K562 (cell line): ENCODE measurements around the gene SLC38A11. TPM values are rescaled to one million over a fixed set of nuclear protein-coding genes. Genes with fewer than 3 reads are reported as not detected.

Experiments used
- ATAC-seq: fragments of 200-7000 bp; cut with Tn5 transposase; 3 replicates; pipeline ENCODE4 v1.9.1; 2020; ENCODE audit warnings: moderate library complexity
- BruUV-seq: library from RNA; stranded (reverse); fragments of 400-500 nt; replicated peaks from 2 replicates; lab custom pipeline; 2021; lab: Mats Ljungman, UMichigan
- CTCF ChIA-PET: fragments of 300-600 bp; formaldehyde crosslinking; extraction: SDS; loops from one replicate; lab custom pipeline; 2021; ENCODE audit warnings: low intra/inter-chr PET ratio; lab: Yijun Ruan, JAX
- POLR2A ChIA-PET: fragments of 300-600, 350-650 bp; sonication (Branson Sonifier 250); formaldehyde crosslinking; extraction: SDS; loops from one replicate; lab custom pipeline; 2021; ENCODE audit warnings: antibody characterized with exemption, inconsistent platforms; lab: Yijun Ruan, JAX
- DNase-seq, 4 experiments: peaks; one replicate each; pipeline versions ENCODE4 v3.0.0 to v3.0.0-alpha.2; 2011 to 2018; ENCODE audit warnings: low spot score in 3 of 4, mixed read lengths in 3 of 4; ENCODE audit errors: extremely low read depth in 1 of 4
- FAIRE-seq: peaks from 2 replicates; lab custom pipeline; 2011; peaks lifted over from hg19 to GRCh38; lab: Jason Lieb, UNC
- H2AFZ ChIP-seq: 2 replicates; pipeline ENCODE4 v1.6.0; 2011; ENCODE audit warnings: low read depth, low read length, control low read depth, inconsistent platforms
- H3K27ac ChIP-seq: fragments of 200-600 bp; 3 replicates; pipeline ENCODE4 v1.8.0; 2011; ENCODE audit warnings: low read depth, mild to moderate bottlenecking, control low read depth, inconsistent platforms, low read length, moderate library complexity, mixed read lengths; ENCODE audit errors: extremely low read depth
- H3K27me3 ChIP-seq, 2 experiments: fragments of 300-600 bp in 1 of 2; 2 replicates in 1 of 2; 3 replicates in 1 of 2; pipeline versions ENCODE4 v1.6.0 to v1.8.0; 2011; ENCODE audit warnings: inconsistent platforms in 2 of 2, low read length in 2 of 2, mild to moderate bottlenecking in 1 of 2, mixed read lengths in 1 of 2, moderate library complexity in 1 of 2; ENCODE audit not compliant: control insufficient read depth in 2 of 2, insufficient read depth in 2 of 2
- H3K36me3 ChIP-seq: fragments of 300-600 bp; 3 replicates; pipeline ENCODE4 v1.8.0; 2011; ENCODE audit warnings: mild to moderate bottlenecking, low read length, inconsistent platforms; ENCODE audit not compliant: control insufficient read depth, insufficient read depth
- H3K4me1 ChIP-seq, 2 experiments: fragments of 200-600 bp in 1 of 2; replicated peaks in 1 of 2; 2 replicates in 1 of 2; 3 replicates in 1 of 2; pipeline versions ENCODE4 v1.5.1 to v1.8.0; 2011; ENCODE audit warnings: inconsistent platforms in 2 of 2, low read length in 2 of 2, mild to moderate bottlenecking in 1 of 2, mixed read lengths in 1 of 2, moderate library complexity in 1 of 2; ENCODE audit not compliant: control insufficient read depth in 2 of 2, insufficient read depth in 2 of 2
- H3K4me2 ChIP-seq: 2 replicates; pipeline ENCODE4 v1.6.1; 2011; ENCODE audit warnings: low read length, control low read depth, inconsistent platforms, mixed read lengths; ENCODE audit not compliant: insufficient read depth
- H3K4me3 ChIP-seq: fragments of 200-600 bp; sonication (generic), shearing (Covaris generic); 2 replicates; pipeline ENCODE4 v1.5.1; 2016; ENCODE audit warnings: control low read depth, inconsistent platforms
- H3K79me2 ChIP-seq: fragments of 200-600 bp; 3 replicates; pipeline ENCODE4 v1.8.0; 2011; ENCODE audit warnings: low read length, inconsistent platforms; ENCODE audit not compliant: control insufficient read depth, insufficient read depth
- H3K9ac ChIP-seq, 2 experiments: 2 replicates each; pipeline versions ENCODE4 v1.6.0 to v1.6.1; 2011; ENCODE audit warnings: low read depth in 2 of 2, low read length in 2 of 2, control low read depth in 1 of 2, inconsistent platforms in 1 of 2, mild to moderate bottlenecking in 1 of 2, mixed read lengths in 1 of 2; ENCODE audit not compliant: insufficient read depth in 1 of 2
- H3K9me1 ChIP-seq: one replicate; pipeline ENCODE4 v1.6.0; 2011; ENCODE audit warnings: inconsistent platforms, mild to moderate bottlenecking, low read length, moderate library complexity; ENCODE audit not compliant: control insufficient read depth, insufficient read depth
- H3K9me3 ChIP-seq: replicated peaks from 2 replicates; pipeline ENCODE4 v1.5.1; 2011; ENCODE audit warnings: low read depth, low read length, inconsistent platforms; ENCODE audit not compliant: control insufficient read depth, insufficient read depth
- H4K20me1 ChIP-seq: replicated peaks from 2 replicates; pipeline ENCODE4 v1.6.1; 2011; ENCODE audit warnings: low read length, inconsistent platforms, mixed read lengths; ENCODE audit not compliant: control insufficient read depth, insufficient read depth
- ARNT ChIP-seq, 2 experiments: fragments of 450-650 bp; IDR thresholded peaks; 2 replicates each; pipeline ENCODE4 v1.6.1; 2016; ENCODE audit warnings: mild to moderate bottlenecking in 1 of 2
- DEAF1 ChIP-seq: fragments of 450-650 bp; formaldehyde crosslinking; IDR thresholded peaks from 2 replicates; pipeline ENCODE4 v1.4.0; 2020; ENCODE audit warnings: mild to moderate bottlenecking, moderate library complexity
- IRF1 ChIP-seq: sonication (generic); formaldehyde crosslinking; IDR thresholded peaks from 2 replicates; pipeline ENCODE4 v1.8.0; 2022; ENCODE audit warnings: missing genetic modification reagents, mild to moderate bottlenecking, borderline replicate concordance
- STAT6 ChIP-seq: sonication (generic); formaldehyde crosslinking; IDR thresholded peaks from 2 replicates; pipeline ENCODE4 v1.8.1; 2023; ENCODE audit warnings: mild to moderate bottlenecking, missing genetic modification reagents
- ZBTB33 ChIP-seq: sonication (generic); formaldehyde crosslinking; IDR thresholded peaks from 2 replicates; pipeline ENCODE4 v1.8.1; 2023; ENCODE audit warnings: mild to moderate bottlenecking, missing genetic modification reagents
- WGBS: fragments of 100-300 bp; shearing (Covaris generic); methylation state at CpG from one replicate; pipeline ENCODE4 v1.1.6; 2016; ENCODE audit warnings: low coverage, mixed read lengths; ENCODE audit not compliant: insufficient coverage; ENCODE audit errors: missing lambda C conversion rate; 5-methylcytosine and 5-hydroxymethylcytosine counted together
- in situ Hi-C: fragments of 300-500 bp; cut with MboI; formaldehyde crosslinking; loops from 4 replicates; pipeline ENCODE4 v1.15.0; 2018; ENCODE audit warnings: inconsistent platforms, mixed read lengths
- intact Hi-C: fragments of 100-400 bp; cut with micrococcal nuclease; formaldehyde crosslinking; loops from 2 replicates; pipeline ENCODE4 v1.14.2; 2022
- polyA plus RNA-seq, 8 experiments: library from polyadenylated mRNA; depleted of rRNA in 4 of 8; stranded (reverse) in 5 of 8; unstranded in 3 of 8; fragments of >200 nt; fragmentation: Nextera tagmentation in 2 of 8; fragmentation: Illumina TruSeq in 1 of 8; extraction: Ambion mirVana in 2 of 8; extraction: Trizol in 1 of 8; gene quantifications; 2 replicates each; pipeline versions ENCODE4 v1.2.1 to v1.2.3, GENCODE V29; 2011 to 2014; ENCODE audit warnings: inconsistent platforms in 1 of 8, missing spikeins in 1 of 8
- total RNA-seq, 7 experiments: library from RNA; depleted of rRNA in 6 of 7; stranded (reverse); fragments of >200 nt in 6 of 7; fragmentation: Illumina TruSeq in 2 of 7; extraction: Trizol in 2 of 7; gene quantifications; 2 replicates each; pipeline versions ENCODE4 v1.2.1 to v1.2.3, GENCODE V29; 2011 to 2021; ENCODE audit warnings: low replicate concordance in 1 of 7

Gene SLC38A11
- total and polyA plus RNA-seq, 9 of the 15 experiments (the other 6 are each of a cell fraction or from before 2014, with no cell fraction given), result not detected

GRCh38 chr2:164972216-164972615 is 16.9 kb upstream of the SLC38A11 start (continued):
- no peak for TF ChIP-seq DEAF1 (CRISPR knock-in tag)
- no peak for TF ChIP-seq IRF1 (CRISPR knock-in tag)
- no peak for TF ChIP-seq ARNT (IDR thresholded peaks at IDR 0.05)
- TF ChIP-seq ZBTB33 (CRISPR knock-in tag), result no peak

- ChIA-PET POLR2A (no interaction called here), CTCF (no interaction called here)
- H3K4me3 ChIP-seq, result no peak overlapping the region
- H2AFZ ChIP-seq, result no peak overlapping the region
- H3K27ac ChIP-seq, result no peak overlapping the region
- DNase-seq (no peak), FAIRE-seq (no peak), ATAC-seq (no peak)
- no peaks in the 10 kb centered on the region for H3K79me2 ChIP-seq
- no peak for TF ChIP-seq STAT6 (CRISPR knock-in tag)
- H3K27me3 ChIP-seq, result no peaks in the 10 kb centered on the region
- no TSS peak for BruUV-seq
- in situ Hi-C loops, result no loop called here
- H4K20me1 ChIP-seq, result no peaks in the 10 kb centered on the region
- H3K4me2 ChIP-seq, result no peak overlapping the region
- H3K9me3 ChIP-seq, result no peaks in the 10 kb centered on the region
- WGBS, result 9% methylated on average over 2 of the region's 2 CpGs
- intact Hi-C loops, result no loop called here
- H3K9me1 ChIP-seq, result no peaks in the 10 kb centered on the region
- H3K36me3 ChIP-seq, result no peaks in the 10 kb centered on the region
- no peaks in the 10 kb centered on the region for H3K4me1 ChIP-seq
- no peak overlapping the region for H3K9ac ChIP-seq
Observed at GRCh38 chr2:164969909-164970690, 14.8 kb upstream of the SLC38A11 start.
